GM23338 (cell line): ENCODE results near the gene SBF2.

ENCODE experiments used
- CREB1 ChIP-seq: fragments of 250-450 bp; sonication (Bioruptor Pico); IDR thresholded peaks from 2 replicates; pipeline ENCODE4 v1.5.0; 2020; ENCODE audit warnings: low read depth, mild to moderate bottlenecking, moderate library complexity
- EZH2 ChIP-seq: fragments of 200-600 bp; sonication (generic); IDR thresholded peaks from one replicate; pipeline ENCODE4 v1.8.0; 2017; ENCODE audit warnings: antibody characterized with exemption, mild to moderate bottlenecking, low read depth; ENCODE audit not compliant: unreplicated experiment
- EZH2phosphoT487 ChIP-seq: fragments of 200-600 bp; sonication (generic); IDR thresholded peaks from one replicate; pipeline ENCODE4 v1.8.1; 2018; ENCODE audit warnings: antibody characterized with exemption; ENCODE audit not compliant: unreplicated experiment
- JUNB ChIP-seq: IDR thresholded peaks from one replicate; pipeline ENCODE4 v1.6.1; 2016; ENCODE audit warnings: antibody characterized with exemption; ENCODE audit not compliant: unreplicated experiment
- NANOG ChIP-seq: IDR thresholded peaks from 2 replicates; pipeline ENCODE4 v1.6.1; 2016; ENCODE audit warnings: antibody characterized with exemption, borderline replicate concordance
- POLR2AphosphoS5 ChIP-seq: IDR thresholded peaks from 2 replicates; pipeline ENCODE4 v1.6.1; 2016; ENCODE audit warnings: antibody characterized with exemption, low read depth
- STAT1 ChIP-seq: IDR thresholded peaks from one replicate; pipeline ENCODE4 v1.6.1; 2016; ENCODE audit warnings: antibody characterized with exemption; ENCODE audit not compliant: unreplicated experiment
- ZNF114 ChIP-seq: fragments of 250-450 bp; sonication (Bioruptor Pico); IDR thresholded peaks from 2 replicates; pipeline ENCODE4 v1.5.0; 2020; ENCODE audit warnings: mild to moderate bottlenecking, moderate library complexity
- ZNF331 ChIP-seq: fragments of 250-450 bp; sonication (Bioruptor Pico); IDR thresholded peaks from 2 replicates; pipeline ENCODE4 v1.5.0; 2020; ENCODE audit warnings: low read depth, mild to moderate bottlenecking, moderate library complexity
- TF ChIP-seq, protein P1 (sequence below), 2 experiments: fragments of 200-600 bp in 1 of 2; sonication (generic) in 1 of 2; conservative IDR thresholded peaks; 2 replicates each; pipeline versions ENCODE4 v1.5.1 to v1.6.1; 2016 to 2017; ENCODE audit warnings: antibody characterized with exemption in 2 of 2, low read depth in 2 of 2, mild to moderate bottlenecking in 2 of 2, moderate library complexity in 1 of 2
- TF ChIP-seq, protein P2 (sequence below): IDR thresholded peaks from 2 replicates; pipeline ENCODE4 v1.6.1; 2016; ENCODE audit warnings: antibody characterized with exemption
- TF ChIP-seq, protein P3 (sequence below): IDR thresholded peaks from one replicate; pipeline ENCODE4 v1.6.1; 2018; ENCODE audit warnings: antibody characterized with exemption; ENCODE audit not compliant: unreplicated experiment
- TF ChIP-seq, protein P4 (sequence below): fragments of 250-450 bp; sonication (Bioruptor Pico); IDR thresholded peaks from 2 replicates; pipeline ENCODE4 v1.5.0; 2020; ENCODE audit warnings: mild to moderate bottlenecking, moderate library complexity

DNA sequence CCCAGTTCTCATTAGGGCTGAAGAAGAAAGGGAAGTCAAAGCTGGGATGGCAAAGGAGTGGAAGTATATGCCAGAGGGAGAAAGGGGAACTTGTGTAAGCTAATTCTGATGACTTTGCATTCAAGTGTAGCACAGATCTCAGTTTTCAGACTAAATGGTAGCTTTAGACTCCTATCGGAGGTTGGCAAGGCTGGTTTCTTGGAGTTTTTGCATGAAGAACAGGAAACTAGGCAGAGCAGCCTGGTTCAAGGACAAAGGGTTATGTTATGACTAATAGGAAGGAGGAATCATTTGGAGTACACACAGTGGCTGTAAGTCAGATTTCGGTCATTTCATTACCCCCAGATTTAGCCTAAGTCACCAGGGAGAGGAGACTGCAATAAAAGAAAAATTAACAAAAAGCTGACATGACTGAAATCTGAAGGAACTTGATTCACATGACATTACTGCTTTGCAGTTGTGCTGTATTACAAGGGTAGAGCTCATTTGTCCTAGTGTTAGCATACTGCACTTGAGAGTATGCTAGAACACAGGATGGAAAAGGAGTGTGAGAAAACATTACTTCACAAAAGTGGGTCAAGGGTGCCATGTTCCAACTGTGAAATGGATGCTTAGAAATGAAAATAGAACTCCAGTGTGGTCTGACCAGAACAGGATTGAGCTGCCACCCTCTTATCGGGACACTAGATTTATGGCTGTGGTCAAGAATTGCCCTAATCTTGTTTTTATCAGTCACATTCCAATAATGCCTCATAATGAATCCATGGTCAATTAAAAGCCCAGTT, 34.5 kb upstream of the SBF2 start:
- TF ChIP-seq, protein P1, sequence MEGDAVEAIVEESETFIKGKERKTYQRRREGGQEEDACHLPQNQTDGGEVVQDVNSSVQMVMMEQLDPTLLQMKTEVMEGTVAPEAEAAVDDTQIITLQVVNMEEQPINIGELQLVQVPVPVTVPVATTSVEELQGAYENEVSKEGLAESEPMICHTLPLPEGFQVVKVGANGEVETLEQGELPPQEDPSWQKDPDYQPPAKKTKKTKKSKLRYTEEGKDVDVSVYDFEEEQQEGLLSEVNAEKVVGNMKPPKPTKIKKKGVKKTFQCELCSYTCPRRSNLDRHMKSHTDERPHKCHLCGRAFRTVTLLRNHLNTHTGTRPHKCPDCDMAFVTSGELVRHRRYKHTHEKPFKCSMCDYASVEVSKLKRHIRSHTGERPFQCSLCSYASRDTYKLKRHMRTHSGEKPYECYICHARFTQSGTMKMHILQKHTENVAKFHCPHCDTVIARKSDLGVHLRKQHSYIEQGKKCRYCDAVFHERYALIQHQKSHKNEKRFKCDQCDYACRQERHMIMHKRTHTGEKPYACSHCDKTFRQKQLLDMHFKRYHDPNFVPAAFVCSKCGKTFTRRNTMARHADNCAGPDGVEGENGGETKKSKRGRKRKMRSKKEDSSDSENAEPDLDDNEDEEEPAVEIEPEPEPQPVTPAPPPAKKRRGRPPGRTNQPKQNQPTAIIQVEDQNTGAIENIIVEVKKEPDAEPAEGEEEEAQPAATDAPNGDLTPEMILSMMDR (conservative IDR thresholded peaks at IDR 0.05; ENCODE audit: low read depth in 2 of 2), result no peak
- TF ChIP-seq EZH2phosphoT487 (no peak), POLR2AphosphoS5 (no peak), STAT1 (no peak), NANOG (no peak), EZH2 (no peak), JUNB (no peak), CREB1 (CRISPR knock-in tag) (no peak), ZNF114 (CRISPR knock-in tag) (no peak), ZNF331 (CRISPR knock-in tag) (no peak)
- TF ChIP-seq, protein P2, sequence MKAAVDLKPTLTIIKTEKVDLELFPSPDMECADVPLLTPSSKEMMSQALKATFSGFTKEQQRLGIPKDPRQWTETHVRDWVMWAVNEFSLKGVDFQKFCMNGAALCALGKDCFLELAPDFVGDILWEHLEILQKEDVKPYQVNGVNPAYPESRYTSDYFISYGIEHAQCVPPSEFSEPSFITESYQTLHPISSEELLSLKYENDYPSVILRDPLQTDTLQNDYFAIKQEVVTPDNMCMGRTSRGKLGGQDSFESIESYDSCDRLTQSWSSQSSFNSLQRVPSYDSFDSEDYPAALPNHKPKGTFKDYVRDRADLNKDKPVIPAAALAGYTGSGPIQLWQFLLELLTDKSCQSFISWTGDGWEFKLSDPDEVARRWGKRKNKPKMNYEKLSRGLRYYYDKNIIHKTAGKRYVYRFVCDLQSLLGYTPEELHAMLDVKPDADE, result no peak
- TF ChIP-seq, protein P3, sequence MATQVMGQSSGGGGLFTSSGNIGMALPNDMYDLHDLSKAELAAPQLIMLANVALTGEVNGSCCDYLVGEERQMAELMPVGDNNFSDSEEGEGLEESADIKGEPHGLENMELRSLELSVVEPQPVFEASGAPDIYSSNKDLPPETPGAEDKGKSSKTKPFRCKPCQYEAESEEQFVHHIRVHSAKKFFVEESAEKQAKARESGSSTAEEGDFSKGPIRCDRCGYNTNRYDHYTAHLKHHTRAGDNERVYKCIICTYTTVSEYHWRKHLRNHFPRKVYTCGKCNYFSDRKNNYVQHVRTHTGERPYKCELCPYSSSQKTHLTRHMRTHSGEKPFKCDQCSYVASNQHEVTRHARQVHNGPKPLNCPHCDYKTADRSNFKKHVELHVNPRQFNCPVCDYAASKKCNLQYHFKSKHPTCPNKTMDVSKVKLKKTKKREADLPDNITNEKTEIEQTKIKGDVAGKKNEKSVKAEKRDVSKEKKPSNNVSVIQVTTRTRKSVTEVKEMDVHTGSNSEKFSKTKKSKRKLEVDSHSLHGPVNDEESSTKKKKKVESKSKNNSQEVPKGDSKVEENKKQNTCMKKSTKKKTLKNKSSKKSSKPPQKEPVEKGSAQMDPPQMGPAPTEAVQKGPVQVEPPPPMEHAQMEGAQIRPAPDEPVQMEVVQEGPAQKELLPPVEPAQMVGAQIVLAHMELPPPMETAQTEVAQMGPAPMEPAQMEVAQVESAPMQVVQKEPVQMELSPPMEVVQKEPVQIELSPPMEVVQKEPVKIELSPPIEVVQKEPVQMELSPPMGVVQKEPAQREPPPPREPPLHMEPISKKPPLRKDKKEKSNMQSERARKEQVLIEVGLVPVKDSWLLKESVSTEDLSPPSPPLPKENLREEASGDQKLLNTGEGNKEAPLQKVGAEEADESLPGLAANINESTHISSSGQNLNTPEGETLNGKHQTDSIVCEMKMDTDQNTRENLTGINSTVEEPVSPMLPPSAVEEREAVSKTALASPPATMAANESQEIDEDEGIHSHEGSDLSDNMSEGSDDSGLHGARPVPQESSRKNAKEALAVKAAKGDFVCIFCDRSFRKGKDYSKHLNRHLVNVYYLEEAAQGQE, result no peak
- TF ChIP-seq, protein P4, sequence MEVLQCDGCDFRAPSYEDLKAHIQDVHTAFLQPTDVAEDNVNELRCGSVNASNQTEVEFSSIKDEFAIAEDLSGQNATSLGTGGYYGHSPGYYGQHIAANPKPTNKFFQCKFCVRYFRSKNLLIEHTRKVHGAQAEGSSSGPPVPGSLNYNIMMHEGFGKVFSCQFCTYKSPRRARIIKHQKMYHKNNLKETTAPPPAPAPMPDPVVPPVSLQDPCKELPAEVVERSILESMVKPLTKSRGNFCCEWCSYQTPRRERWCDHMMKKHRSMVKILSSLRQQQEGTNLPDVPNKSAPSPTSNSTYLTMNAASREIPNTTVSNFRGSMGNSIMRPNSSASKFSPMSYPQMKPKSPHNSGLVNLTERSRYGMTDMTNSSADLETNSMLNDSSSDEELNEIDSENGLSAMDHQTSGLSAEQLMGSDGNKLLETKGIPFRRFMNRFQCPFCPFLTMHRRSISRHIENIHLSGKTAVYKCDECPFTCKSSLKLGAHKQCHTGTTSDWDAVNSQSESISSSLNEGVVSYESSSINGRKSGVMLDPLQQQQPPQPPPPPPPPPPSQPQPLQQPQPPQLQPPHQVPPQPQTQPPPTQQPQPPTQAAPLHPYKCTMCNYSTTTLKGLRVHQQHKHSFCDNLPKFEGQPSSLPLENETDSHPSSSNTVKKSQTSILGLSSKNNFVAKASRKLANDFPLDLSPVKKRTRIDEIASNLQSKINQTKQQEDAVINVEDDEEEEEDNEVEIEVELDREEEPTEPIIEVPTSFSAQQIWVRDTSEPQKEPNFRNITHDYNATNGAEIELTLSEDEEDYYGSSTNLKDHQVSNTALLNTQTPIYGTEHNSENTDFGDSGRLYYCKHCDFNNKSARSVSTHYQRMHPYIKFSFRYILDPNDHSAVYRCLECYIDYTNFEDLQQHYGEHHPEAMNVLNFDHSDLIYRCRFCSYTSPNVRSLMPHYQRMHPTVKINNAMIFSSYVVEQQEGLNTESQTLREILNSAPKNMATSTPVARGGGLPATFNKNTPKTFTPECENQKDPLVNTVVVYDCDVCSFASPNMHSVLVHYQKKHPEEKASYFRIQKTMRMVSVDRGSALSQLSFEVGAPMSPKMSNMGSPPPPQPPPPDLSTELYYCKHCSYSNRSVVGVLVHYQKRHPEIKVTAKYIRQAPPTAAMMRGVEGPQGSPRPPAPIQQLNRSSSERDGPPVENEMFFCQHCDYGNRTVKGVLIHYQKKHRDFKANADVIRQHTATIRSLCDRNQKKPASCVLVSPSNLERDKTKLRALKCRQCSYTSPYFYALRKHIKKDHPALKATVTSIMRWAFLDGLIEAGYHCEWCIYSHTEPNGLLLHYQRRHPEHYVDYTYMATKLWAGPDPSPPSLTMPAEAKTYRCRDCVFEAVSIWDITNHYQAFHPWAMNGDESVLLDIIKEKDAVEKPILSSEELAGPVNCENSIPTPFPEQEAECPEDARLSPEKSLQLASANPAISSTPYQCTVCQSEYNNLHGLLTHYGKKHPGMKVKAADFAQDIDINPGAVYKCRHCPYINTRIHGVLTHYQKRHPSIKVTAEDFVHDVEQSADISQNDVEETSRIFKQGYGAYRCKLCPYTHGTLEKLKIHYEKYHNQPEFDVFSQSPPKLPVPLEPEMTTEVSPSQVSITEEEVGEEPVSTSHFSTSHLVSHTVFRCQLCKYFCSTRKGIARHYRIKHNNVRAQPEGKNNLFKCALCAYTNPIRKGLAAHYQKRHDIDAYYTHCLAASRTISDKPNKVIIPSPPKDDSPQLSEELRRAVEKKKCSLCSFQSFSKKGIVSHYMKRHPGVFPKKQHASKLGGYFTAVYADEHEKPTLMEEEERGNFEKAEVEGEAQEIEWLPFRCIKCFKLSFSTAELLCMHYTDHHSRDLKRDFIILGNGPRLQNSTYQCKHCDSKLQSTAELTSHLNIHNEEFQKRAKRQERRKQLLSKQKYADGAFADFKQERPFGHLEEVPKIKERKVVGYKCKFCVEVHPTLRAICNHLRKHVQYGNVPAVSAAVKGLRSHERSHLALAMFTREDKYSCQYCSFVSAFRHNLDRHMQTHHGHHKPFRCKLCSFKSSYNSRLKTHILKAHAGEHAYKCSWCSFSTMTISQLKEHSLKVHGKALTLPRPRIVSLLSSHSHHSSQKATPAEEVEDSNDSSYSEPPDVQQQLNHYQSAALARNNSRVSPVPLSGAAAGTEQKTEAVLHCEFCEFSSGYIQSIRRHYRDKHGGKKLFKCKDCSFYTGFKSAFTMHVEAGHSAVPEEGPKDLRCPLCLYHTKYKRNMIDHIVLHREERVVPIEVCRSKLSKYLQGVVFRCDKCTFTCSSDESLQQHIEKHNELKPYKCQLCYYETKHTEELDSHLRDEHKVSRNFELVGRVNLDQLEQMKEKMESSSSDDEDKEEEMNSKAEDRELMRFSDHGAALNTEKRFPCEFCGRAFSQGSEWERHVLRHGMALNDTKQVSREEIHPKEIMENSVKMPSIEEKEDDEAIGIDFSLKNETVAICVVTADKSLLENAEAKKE (CRISPR knock-in tag), result no peak
